ENCODE data around the gene PCNX3. TPM values are rescaled to one million over a fixed set of nuclear protein-coding genes. Genes with fewer than 3 reads are reported as not detected.

Gene PCNX3
- total and polyA plus RNA-seq, 2 of the 13 experiments (the other 11 are each of a cell fraction or from before 2014, with no cell fraction given), result 16.2 to 23.0 TPM

DNA sequence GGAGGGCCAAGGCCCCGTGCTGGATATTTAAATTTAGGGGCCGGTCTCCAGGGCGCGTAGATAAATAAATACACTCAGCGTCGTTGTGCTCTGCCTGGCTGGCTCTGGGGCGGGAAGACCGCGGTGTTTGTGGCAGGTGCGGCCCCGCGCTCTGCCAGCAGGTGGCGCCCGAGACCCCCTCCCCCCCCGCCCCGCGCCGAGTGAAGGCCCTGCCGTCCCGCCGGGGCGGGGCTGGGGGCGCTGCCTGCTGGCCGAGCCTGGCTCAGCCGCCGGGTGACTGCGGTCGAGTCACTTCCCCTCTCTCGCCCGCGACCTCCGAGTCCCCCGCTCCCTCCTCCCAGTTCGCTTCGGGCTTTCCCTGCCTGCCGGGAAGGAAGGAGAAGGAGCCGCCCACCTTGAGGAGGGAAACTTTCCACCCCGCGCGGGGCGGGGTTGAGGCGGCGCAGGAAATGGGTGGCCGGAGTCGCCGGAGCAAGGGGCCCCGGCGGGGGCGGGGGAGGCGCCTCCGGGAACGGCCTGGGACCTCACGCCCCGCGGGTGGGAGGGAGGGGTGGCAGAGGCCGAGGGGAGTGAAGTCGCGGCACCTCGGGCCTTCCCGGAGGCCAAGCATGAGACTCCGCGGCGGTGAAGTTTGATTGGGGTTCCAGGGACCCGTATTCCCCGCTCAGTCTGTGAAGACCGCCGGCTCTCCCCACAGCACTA, 41.3 kb upstream of the PCNX3 start (continued):
- TF ChIP-seq GLMP (CRISPR knock-in tag; IDR thresholded peaks at IDR 0.05; ENCODE audit: borderline replicate concordance) (no peak), KDM1A (CRISPR knock-in tag; IDR thresholded peaks at IDR 0.05) (no peak), ZNF777 (CRISPR knock-in tag; IDR thresholded peaks at IDR 0.05) (0 out of 2 replicates have a peak, but pooled peaks have one; percentile 41), REL (CRISPR knock-in tag; conservative IDR thresholded peaks at IDR 0.05) (no peak), ZNF431 (CRISPR knock-in tag; IDR thresholded peaks at IDR 0.05; ENCODE audit: borderline replicate concordance, low read depth) (no peak), PCBP1 (IDR thresholded peaks at IDR 0.05; ENCODE audit: borderline replicate concordance, low read depth, low read length) (no peak)

GRCh38 chr11:65574811-65575567, 40.6 kb upstream of the PCNX3 start:
- H3K9me3 ChIP-seq (ENCODE audit: low read length), result no peaks in the 10 kb centered on the region
- peak overlapping the region; percentile 61 to 77 (median 73); a peak in 5 of 6 replicates for H3K4me3 ChIP-seq (replicated peaks in 1 of 3; ENCODE audit: insufficient read depth in 1 of 3, low read depth in 2 of 3, low read length in 3 of 3)
- no peak overlapping the region for H2AFZ ChIP-seq (ENCODE audit: low read length)
- H3K79me2 ChIP-seq (ENCODE audit: insufficient read depth, low read length), result peaks cover 19% of the 10 kb centered on the region
- POLR2A ChIA-PET, result interaction anchor here (1.0 to 1.7 kb wide), 3 partner anchors 14 to 219 kb away, joined by 3 to 7 read pairs (median 3); no protein-coding TSS in a partner anchor
- BruUV-seq (replicated peaks), result no TSS peak
- no peak; the same call in 2 of the 3 replicates for ATAC-seq
- peaks cover 54% of the 10 kb centered on the region for H3K4me1 ChIP-seq (ENCODE audit: insufficient read depth, low read length)
- no peaks in the 10 kb centered on the region; the same call in 1 of the 2 replicates for H4K20me1 ChIP-seq (ENCODE audit: insufficient read depth, low read length)
- no peak overlapping the region for H3K27ac ChIP-seq (ENCODE audit: extremely low read length, insufficient read depth, low read length)
- intact Hi-C loops (cut with micrococcal nuclease; ENCODE audit: unreplicated experiment), result no loop called here
- FAIRE-seq, result no peak
- CTCF ChIA-PET (ENCODE audit: low intra/inter-chr PET ratio, low total read pairs), result interaction anchor here (1.8 kb wide), 1 partner anchor 13 kb away, joined by 16 read pairs; no protein-coding TSS in a partner anchor
- 26% methylated on average over 8 of the region's 28 CpGs for WGBS (ENCODE audit: low lambda C conversion rate)
- peak overlapping the region; percentile 95 for H3K4me2 ChIP-seq (ENCODE audit: low read depth, low read length)
- peak overlapping the region; percentile 59; the same call in 1 of the 2 replicates for H3K9ac ChIP-seq (ENCODE audit: insufficient read depth, low read depth, low read length)
- H3K36me3 ChIP-seq (replicated peaks in 1 of 2; ENCODE audit: control insufficient read depth in 1 of 2, insufficient read depth in 2 of 2, low read length in 2 of 2), result peaks cover 3 to 5% of the 10 kb centered on the region in 2 experiments; a peak in 2 of 5 replicates
- in situ Hi-C loops (cut with HindIII; ENCODE audit: extremely low pct_ligation_motif_present, low pct_unique_long_range_greater_than_20kb), result loop anchor here (5.0 kb wide), 1 partner anchor 37 kb away; the partner anchor contains the start of gene MAP3K11
- no peak for DNase-seq (ENCODE audit: low spot score)
- H3K27me3 ChIP-seq (ENCODE audit: control insufficient read depth in 1 of 2, insufficient read depth in 2 of 2, low read length in 2 of 2), result no peaks in the 10 kb centered on the region; a peak in 1 of 5 replicates
- no peak for TF ChIP-seq ZFP62 (CRISPR knock-in tag; IDR thresholded peaks at IDR 0.05)
- no peak for TF ChIP-seq SOX5 (CRISPR knock-in tag; IDR thresholded peaks at IDR 0.05; ENCODE audit: borderline replicate concordance)
- no peak for TF ChIP-seq POLR2A (IDR thresholded peaks at IDR 0.05; ENCODE audit: insufficient read depth in 1 of 2, low read depth in 2 of 2, low read length in 2 of 2)
- no peak for TF ChIP-seq MED13 (CRISPR knock-in tag; IDR thresholded peaks at IDR 0.05)
- no peak for TF ChIP-seq ZNF556 (CRISPR knock-in tag; IDR thresholded peaks at IDR 0.05; ENCODE audit: borderline replicate concordance)
- TF ChIP-seq HNRNPK (IDR thresholded peaks at IDR 0.05; ENCODE audit: low read depth, low read length, poor library complexity, severe bottlenecking), result no peak
- TF ChIP-seq, protein P1, sequence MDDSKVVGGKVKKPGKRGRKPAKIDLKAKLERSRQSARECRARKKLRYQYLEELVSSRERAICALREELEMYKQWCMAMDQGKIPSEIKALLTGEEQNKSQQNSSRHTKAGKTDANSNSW (CRISPR knock-in tag; IDR thresholded peaks at IDR 0.05; ENCODE audit: borderline replicate concordance), result no peak
- no peak for TF ChIP-seq SALL1 (CRISPR knock-in tag; IDR thresholded peaks at IDR 0.05)
- no peak for TF ChIP-seq NFYC (CRISPR knock-in tag; IDR thresholded peaks at IDR 0.05)
- TF ChIP-seq POLR2AphosphoS2 (IDR thresholded peaks at IDR 0.05; ENCODE audit: low read depth, low read length), result no peak
- TF ChIP-seq, protein P2, sequence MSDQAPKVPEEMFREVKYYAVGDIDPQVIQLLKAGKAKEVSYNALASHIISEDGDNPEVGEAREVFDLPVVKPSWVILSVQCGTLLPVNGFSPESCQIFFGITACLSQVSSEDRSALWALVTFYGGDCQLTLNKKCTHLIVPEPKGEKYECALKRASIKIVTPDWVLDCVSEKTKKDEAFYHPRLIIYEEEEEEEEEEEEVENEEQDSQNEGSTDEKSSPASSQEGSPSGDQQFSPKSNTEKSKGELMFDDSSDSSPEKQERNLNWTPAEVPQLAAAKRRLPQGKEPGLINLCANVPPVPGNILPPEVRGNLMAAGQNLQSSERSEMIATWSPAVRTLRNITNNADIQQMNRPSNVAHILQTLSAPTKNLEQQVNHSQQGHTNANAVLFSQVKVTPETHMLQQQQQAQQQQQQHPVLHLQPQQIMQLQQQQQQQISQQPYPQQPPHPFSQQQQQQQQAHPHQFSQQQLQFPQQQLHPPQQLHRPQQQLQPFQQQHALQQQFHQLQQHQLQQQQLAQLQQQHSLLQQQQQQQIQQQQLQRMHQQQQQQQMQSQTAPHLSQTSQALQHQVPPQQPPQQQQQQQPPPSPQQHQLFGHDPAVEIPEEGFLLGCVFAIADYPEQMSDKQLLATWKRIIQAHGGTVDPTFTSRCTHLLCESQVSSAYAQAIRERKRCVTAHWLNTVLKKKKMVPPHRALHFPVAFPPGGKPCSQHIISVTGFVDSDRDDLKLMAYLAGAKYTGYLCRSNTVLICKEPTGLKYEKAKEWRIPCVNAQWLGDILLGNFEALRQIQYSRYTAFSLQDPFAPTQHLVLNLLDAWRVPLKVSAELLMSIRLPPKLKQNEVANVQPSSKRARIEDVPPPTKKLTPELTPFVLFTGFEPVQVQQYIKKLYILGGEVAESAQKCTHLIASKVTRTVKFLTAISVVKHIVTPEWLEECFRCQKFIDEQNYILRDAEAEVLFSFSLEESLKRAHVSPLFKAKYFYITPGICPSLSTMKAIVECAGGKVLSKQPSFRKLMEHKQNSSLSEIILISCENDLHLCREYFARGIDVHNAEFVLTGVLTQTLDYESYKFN (CRISPR knock-in tag; conservative IDR thresholded peaks at IDR 0.05), result no peak
